ENCODE results near the gene RBM5.

Gene RBM5

GRCh38 chr3:50155891-50156290 lies 67.2 kb downstream of the RBM5 start:
- H3K27ac ChIP-seq: no peak overlapping the region
- no peak for TF ChIP-seq CTCF (conservative IDR thresholded peaks at IDR 0.05; ENCODE audit: low read depth, low read length)

GRCh38 chr3:50156549-50157493 lies 68.1 kb downstream of the RBM5 start:
- no peaks in the 10 kb centered on the region for H3K4me1 ChIP-seq (ENCODE audit: low read depth, poor library complexity, severe bottlenecking)
- H2AFZ ChIP-seq (ENCODE audit: low read depth): no peak overlapping the region
- no peak overlapping the region for H3K4me2 ChIP-seq
- H4K20me1 ChIP-seq (ENCODE audit: insufficient read depth): no peaks in the 10 kb centered on the region
- H3K4me3 ChIP-seq (IDR thresholded peaks at IDR 0.05; ENCODE audit: insufficient read depth, low read depth, low read length): no peak overlapping the region
- no peak overlapping the region for H3K27ac ChIP-seq
- no peak overlapping the region for H3K9ac ChIP-seq
- H3K79me2 ChIP-seq (ENCODE audit: insufficient read depth, low read depth): no peaks in the 10 kb centered on the region
- H3K27me3 ChIP-seq (ENCODE audit: insufficient read depth, low read depth): peaks cover 19% of the 10 kb centered on the region; the same call in 1 of the 2 replicates
- no peak for TF ChIP-seq CTCF (conservative IDR thresholded peaks at IDR 0.05; ENCODE audit: low read depth, low read length)
- no peaks in the 10 kb centered on the region for H3K36me3 ChIP-seq (ENCODE audit: insufficient read depth)

More at GRCh38 chr3:50155891-50156290, 67.2 kb downstream of the RBM5 start:
- H2AFZ ChIP-seq (ENCODE audit: low read depth): no peak overlapping the region
- H3K36me3 ChIP-seq (ENCODE audit: insufficient read depth): no peaks in the 10 kb centered on the region
- H3K4me1 ChIP-seq (ENCODE audit: low read depth, poor library complexity, severe bottlenecking): no peaks in the 10 kb centered on the region
- no peaks in the 10 kb centered on the region for H3K79me2 ChIP-seq (ENCODE audit: insufficient read depth, low read depth)
- H4K20me1 ChIP-seq (ENCODE audit: insufficient read depth): no peaks in the 10 kb centered on the region
- no peak overlapping the region for H3K4me2 ChIP-seq
- peaks cover 19% of the 10 kb centered on the region; the same call in 1 of the 2 replicates for H3K27me3 ChIP-seq (ENCODE audit: insufficient read depth, low read depth)
- no peak overlapping the region for H3K9ac ChIP-seq
- no peak overlapping the region for H3K4me3 ChIP-seq (IDR thresholded peaks at IDR 0.05; ENCODE audit: insufficient read depth, low read depth, low read length)

DNA sequence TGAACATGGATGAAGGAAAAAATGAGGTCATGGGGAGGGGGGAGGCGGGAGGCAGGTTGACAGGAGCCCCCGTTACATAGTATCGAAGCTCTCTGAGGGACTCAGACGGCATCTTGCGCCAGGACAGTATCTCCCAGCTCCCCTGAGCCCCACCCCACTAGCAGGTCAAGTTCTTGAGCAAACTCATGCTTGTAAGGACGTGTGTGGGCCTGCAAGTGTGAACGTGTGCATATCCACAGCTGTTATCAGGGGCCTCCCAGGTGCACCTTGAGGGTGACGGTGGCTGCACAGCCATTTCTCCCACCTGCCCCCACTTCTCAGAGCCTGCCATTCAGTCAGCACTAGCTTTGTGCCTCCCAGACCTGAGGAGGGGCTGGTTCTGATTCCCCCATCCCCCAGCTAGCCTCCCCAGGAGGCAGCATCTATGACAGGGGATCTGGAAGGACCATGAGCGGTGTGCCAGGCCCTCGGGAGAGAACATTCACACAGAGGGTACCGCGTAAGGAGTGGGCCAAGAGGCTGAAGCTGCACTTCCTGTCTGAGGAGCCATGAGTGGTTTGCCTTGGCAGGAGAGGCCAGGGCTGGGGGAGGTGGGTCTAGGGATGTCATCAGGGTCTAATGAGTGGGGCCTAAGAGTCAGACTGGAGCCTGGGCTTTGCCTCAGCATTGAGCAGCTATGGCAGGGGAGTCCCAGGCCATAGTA lies 69.3 kb downstream of the RBM5 start:
- no peaks in the 10 kb centered on the region for H4K20me1 ChIP-seq (ENCODE audit: insufficient read depth)
- peaks cover 24% of the 10 kb centered on the region; the same call in 1 of the 2 replicates for H3K27me3 ChIP-seq (ENCODE audit: insufficient read depth, low read depth)
- no peaks in the 10 kb centered on the region for H3K36me3 ChIP-seq (ENCODE audit: insufficient read depth)
- no peak for TF ChIP-seq CTCF (conservative IDR thresholded peaks at IDR 0.05; ENCODE audit: low read depth, low read length)
- no peaks in the 10 kb centered on the region for H3K4me1 ChIP-seq (ENCODE audit: low read depth, poor library complexity, severe bottlenecking)
- no peak overlapping the region for H3K9ac ChIP-seq
- no peak overlapping the region for H3K27ac ChIP-seq
- no peak overlapping the region for H3K4me3 ChIP-seq (IDR thresholded peaks at IDR 0.05; ENCODE audit: insufficient read depth, low read depth, low read length)
- no peak overlapping the region for H2AFZ ChIP-seq (ENCODE audit: low read depth)
- H3K4me2 ChIP-seq: no peak overlapping the region
- no peaks in the 10 kb centered on the region for H3K79me2 ChIP-seq (ENCODE audit: insufficient read depth, low read depth)

DNA sequence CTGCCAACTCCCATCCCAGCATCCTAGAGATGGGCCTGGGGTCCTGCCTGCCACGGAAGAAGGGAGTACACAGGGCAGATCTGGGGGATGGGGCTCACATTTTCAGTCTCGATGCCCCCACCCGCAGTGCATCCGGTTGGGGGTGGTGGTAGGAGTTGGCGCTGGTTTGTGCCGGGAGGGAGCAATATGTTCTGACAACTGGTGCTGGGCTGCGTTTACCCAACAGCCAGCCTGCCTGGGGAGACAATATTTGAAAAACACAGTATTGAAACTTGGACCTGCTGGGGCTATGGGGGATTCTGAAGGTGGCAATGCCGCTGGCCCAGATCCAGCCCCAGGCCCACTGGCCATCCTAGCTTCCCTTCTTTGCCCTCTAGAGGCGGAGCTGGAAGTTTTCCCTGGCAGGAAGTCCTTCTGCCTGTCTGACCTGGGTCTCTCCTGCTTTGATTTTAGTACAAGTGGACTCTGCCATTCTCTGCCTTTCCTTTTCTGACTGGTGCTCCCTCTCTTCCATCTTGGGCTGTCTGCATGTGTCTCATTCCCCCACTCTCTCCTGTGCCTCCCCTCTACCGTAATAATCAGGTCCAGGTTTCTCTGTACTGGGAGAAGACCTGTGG lies 69.9 kb downstream of the RBM5 start:
- H3K27me3 ChIP-seq (ENCODE audit: insufficient read depth, low read depth): peaks cover 24% of the 10 kb centered on the region; the same call in 1 of the 2 replicates
- H3K79me2 ChIP-seq (ENCODE audit: insufficient read depth, low read depth): no peaks in the 10 kb centered on the region
- H3K4me2 ChIP-seq: no peak overlapping the region
- H3K27ac ChIP-seq: no peak overlapping the region
- H3K4me3 ChIP-seq (IDR thresholded peaks at IDR 0.05; ENCODE audit: insufficient read depth, low read depth, low read length): no peak overlapping the region
- no peaks in the 10 kb centered on the region for H3K4me1 ChIP-seq (ENCODE audit: low read depth, poor library complexity, severe bottlenecking)
- H3K9ac ChIP-seq: no peak overlapping the region
- H2AFZ ChIP-seq (ENCODE audit: low read depth): no peak overlapping the region
- H4K20me1 ChIP-seq (ENCODE audit: insufficient read depth): no peaks in the 10 kb centered on the region
- no peaks in the 10 kb centered on the region for H3K36me3 ChIP-seq (ENCODE audit: insufficient read depth)
- TF ChIP-seq CTCF (conservative IDR thresholded peaks at IDR 0.05; ENCODE audit: low read depth, low read length): no peak

Data from KMS-11 (cell line).